Neuronal stem cell (in vitro differentiated cells): ENCODE data around the gene VWA8.
"Not testable (repeated sequence)": the region's sequence is repeated elsewhere in the genome, so short reads cannot be mapped to it uniquely, and the experiment has no call there.

Experiments used
- DNase-seq: peaks from one replicate; pipeline ENCODE4 v3.0.0-alpha.2; 2013; ENCODE audit warnings: low spot score
- H2AFZ ChIP-seq: one replicate; pipeline ENCODE4 v1.6.1; 2013; ENCODE audit warnings: mild to moderate bottlenecking, low read length, inconsistent platforms
- H2AK5ac ChIP-seq: 2 replicates; pipeline ENCODE4 v1.6.1; 2013; ENCODE audit warnings: low read depth, mild to moderate bottlenecking, inconsistent platforms, low read length, moderate library complexity, mixed read lengths
- H2BK120ac ChIP-seq: 2 replicates; pipeline ENCODE4 v1.6.1; 2013; ENCODE audit warnings: low read depth, mild to moderate bottlenecking, inconsistent platforms, low read length, moderate library complexity, mixed read lengths
- H2BK12ac ChIP-seq: one replicate; pipeline ENCODE4 v1.6.1; 2013; ENCODE audit warnings: low read length, inconsistent platforms
- H2BK15ac ChIP-seq: 2 replicates; pipeline ENCODE4 v1.6.1; 2013; ENCODE audit warnings: mild to moderate bottlenecking, low read length, inconsistent platforms, mixed read lengths
- H2BK5ac ChIP-seq: one replicate; pipeline ENCODE4 v1.6.1; 2013; ENCODE audit warnings: inconsistent platforms, mild to moderate bottlenecking, low read length, moderate library complexity
- H3K14ac ChIP-seq: one replicate; pipeline ENCODE4 v1.6.1; 2013; ENCODE audit warnings: low read length, inconsistent platforms
- H3K18ac ChIP-seq: 2 replicates; pipeline ENCODE4 v1.6.1; 2013; ENCODE audit warnings: low read length, inconsistent platforms
- H3K23ac ChIP-seq: 2 replicates; pipeline ENCODE4 v1.6.1; 2013; ENCODE audit warnings: low read depth, mild to moderate bottlenecking, mixed read lengths, low read length, inconsistent platforms; ENCODE audit not compliant: poor library complexity
- H3K27ac ChIP-seq: replicated peaks from 3 replicates; pipeline ENCODE4 v1.5.1; 2013; ENCODE audit warnings: low read length, inconsistent platforms
- H3K27me3 ChIP-seq, 3 experiments: 2 replicates each; pipeline ENCODE4 v1.6.1; 2013; ENCODE audit warnings: low read length in 3 of 3, mild to moderate bottlenecking in 2 of 3, inconsistent platforms in 1 of 3, low read depth in 1 of 3, mixed read lengths in 1 of 3, moderate library complexity in 1 of 3; ENCODE audit not compliant: control insufficient read depth in 3 of 3, insufficient read depth in 3 of 3
- H3K36me3 ChIP-seq, 2 donors: replicated peaks in 1 of 2; 2 replicates each; pipeline ENCODE4 v1.6.1; 2013; ENCODE audit warnings: low read length in 2 of 2; ENCODE audit not compliant: control insufficient read depth in 2 of 2, insufficient read depth in 2 of 2
- H3K4ac ChIP-seq: 2 replicates; pipeline ENCODE4 v1.6.1; 2013; ENCODE audit warnings: inconsistent platforms, mild to moderate bottlenecking, low read length, moderate library complexity
- H3K4me1 ChIP-seq, 2 donors: 1 replicate in 1 of 2; 2 replicates in 1 of 2; pipeline ENCODE4 v1.6.1; 2013; ENCODE audit warnings: low read length in 2 of 2, low read depth in 1 of 2; ENCODE audit not compliant: control insufficient read depth in 2 of 2, insufficient read depth in 1 of 2
- H3K4me2 ChIP-seq: one replicate; pipeline ENCODE4 v1.6.1; 2013; ENCODE audit warnings: mild to moderate bottlenecking, low read length, inconsistent platforms; ENCODE audit not compliant: insufficient read depth, poor library complexity, severe bottlenecking
- H3K4me3 ChIP-seq, 2 donors: 2 replicates each; pipeline ENCODE4 v1.5.1; 2013; ENCODE audit warnings: low read length in 2 of 2, mild to moderate bottlenecking in 2 of 2, inconsistent platforms in 1 of 2, moderate library complexity in 1 of 2
- H3K79me1 ChIP-seq: one replicate; pipeline ENCODE4 v1.6.1; 2013; ENCODE audit warnings: low read depth, mild to moderate bottlenecking, inconsistent platforms, low read length, moderate library complexity
- H3K9ac ChIP-seq: one replicate; pipeline ENCODE4 v1.6.1; 2013; ENCODE audit warnings: mild to moderate bottlenecking, low read depth, low read length, inconsistent platforms; ENCODE audit not compliant: poor library complexity
- H3K9me3 ChIP-seq, 2 donors: replicated peaks in 1 of 2; 2 replicates each; pipeline versions ENCODE3 to v1.6.1; 2013; ENCODE audit warnings: low read length in 2 of 2, mild to moderate bottlenecking in 2 of 2, inconsistent platforms in 1 of 2, low read depth in 1 of 2, mixed read lengths in 1 of 2, moderate library complexity in 1 of 2; ENCODE audit not compliant: control insufficient read depth in 2 of 2, insufficient read depth in 1 of 2
- H4K8ac ChIP-seq: one replicate; pipeline ENCODE4 v1.6.1; 2013; ENCODE audit warnings: low read depth, mild to moderate bottlenecking, inconsistent platforms, low read length, moderate library complexity
- H4K91ac ChIP-seq: one replicate; pipeline ENCODE4 v1.6.1; 2013; ENCODE audit warnings: low read length, low read depth, mild to moderate bottlenecking, inconsistent platforms; ENCODE audit not compliant: poor library complexity
- WGBS, 2 donors: extraction: QIAGEN DNeasy Blood & Tissue Kit; methylation state at CpG; one replicate each; pipeline ENCODE4 v1.1.7; 2013; ENCODE audit warnings: missing lambda C conversion rate in 2 of 2, mixed read lengths in 1 of 2; ENCODE audit not compliant: insufficient read length in 2 of 2, insufficient replicate concordance in 1 of 2; ENCODE audit errors: extremely low coverage in 2 of 2; 5-methylcytosine and 5-hydroxymethylcytosine counted together

VWA8 gene

DNA sequence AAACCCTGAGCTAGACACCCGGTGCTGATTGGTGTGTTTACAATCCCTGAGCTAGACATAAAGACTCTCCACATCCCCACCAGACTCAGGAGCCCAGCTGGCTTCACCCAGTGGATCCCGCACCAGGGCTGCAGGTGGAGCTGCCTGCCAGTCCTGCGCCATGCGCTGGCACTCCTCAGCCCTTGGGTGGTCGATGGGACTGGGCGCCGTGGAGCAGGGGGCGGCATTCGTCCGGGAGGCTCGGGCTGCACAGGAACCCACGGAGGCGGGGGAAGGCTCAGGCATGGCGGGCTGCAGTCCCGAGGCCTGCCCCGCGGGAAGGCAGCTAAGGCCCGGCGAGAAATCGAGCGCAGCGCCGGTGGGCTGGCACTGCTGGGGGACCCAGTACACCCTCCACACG lies 62.5 kb downstream of the VWA8 start:
- not testable (repeated sequence) for H2BK5ac ChIP-seq, H2BK15ac ChIP-seq, H3K27me3 ChIP-seq, H2BK120ac ChIP-seq, H3K27ac ChIP-seq, H3K4me2 ChIP-seq, H4K91ac ChIP-seq, H3K4me1 ChIP-seq, H2AK5ac ChIP-seq, H4K8ac ChIP-seq, H2BK12ac ChIP-seq, H3K36me3 ChIP-seq, H3K14ac ChIP-seq, H3K18ac ChIP-seq, H3K23ac ChIP-seq, H3K4ac ChIP-seq, H3K9ac ChIP-seq, H3K4me3 ChIP-seq, H2AFZ ChIP-seq, H3K9me3 ChIP-seq, DNase-seq, H3K79me1 ChIP-seq
- no CpG with 5 or more reads among the region's 24 CpGs for WGBS, 2 donors

GRCh38 chr13:41897126-41897525 lies 63.8 kb downstream of the VWA8 start:
- WGBS, 2 donors, result no CpG with 5 or more reads among the region's 2 CpGs
- no peak overlapping the region for H3K27ac ChIP-seq
- no peaks in the 10 kb centered on the region for H3K4me1 ChIP-seq
- H3K9ac ChIP-seq, result no peak overlapping the region
- H3K4me2 ChIP-seq, result no peak overlapping the region
- H3K27me3 ChIP-seq, result no peaks in the 10 kb centered on the region
- no peak overlapping the region for H2BK12ac ChIP-seq
- H4K8ac ChIP-seq, result no peak overlapping the region
- no peak overlapping the region for H3K14ac ChIP-seq
- no peak overlapping the region for H3K18ac ChIP-seq
- no peak overlapping the region for H3K4ac ChIP-seq
- no peak overlapping the region for H4K91ac ChIP-seq
- H3K23ac ChIP-seq, result no peak overlapping the region
- no peak overlapping the region for H2BK15ac ChIP-seq
- DNase-seq, result no peak
- no peak overlapping the region for H2BK5ac ChIP-seq
- H3K79me1 ChIP-seq, result no peaks in the 10 kb centered on the region
- H3K9me3 ChIP-seq, result no peaks in the 10 kb centered on the region
- no peaks in the 10 kb centered on the region for H3K36me3 ChIP-seq
- H2AFZ ChIP-seq, result no peak overlapping the region
- H3K4me3 ChIP-seq, result no peak overlapping the region
- no peak overlapping the region for H2BK120ac ChIP-seq
- H2AK5ac ChIP-seq, result no peak overlapping the region

GRCh38 chr13:41895478-41895877 lies 65.4 kb downstream of the VWA8 start:
- H3K27me3 ChIP-seq, result no peaks in the 10 kb centered on the region
- H3K18ac ChIP-seq, result no peak overlapping the region
- no peak overlapping the region for H3K23ac ChIP-seq
- no peaks in the 10 kb centered on the region for H3K4me1 ChIP-seq
- H2BK120ac ChIP-seq, result no peak overlapping the region
- H3K4me2 ChIP-seq, result no peak overlapping the region
- no peak overlapping the region for H3K27ac ChIP-seq
- no peak overlapping the region for H4K8ac ChIP-seq
- no peak overlapping the region for H3K9ac ChIP-seq
- H3K4ac ChIP-seq, result no peak overlapping the region
- peaks cover 0 to 9% of the 10 kb centered on the region in 2 donors for H3K9me3 ChIP-seq
- H2AFZ ChIP-seq, result no peak overlapping the region
- H3K36me3 ChIP-seq, result peaks cover 1 to 8% of the 10 kb centered on the region in 2 donors
- H3K14ac ChIP-seq, result no peak overlapping the region
- H3K4me3 ChIP-seq, result no peak overlapping the region
- DNase-seq, result no peak
- no peak overlapping the region for H4K91ac ChIP-seq
- H2BK15ac ChIP-seq, result no peak overlapping the region
- no peak overlapping the region for H2BK5ac ChIP-seq
- H2AK5ac ChIP-seq, result no peak overlapping the region
- peaks cover 1% of the 10 kb centered on the region for H3K79me1 ChIP-seq
- no peak overlapping the region for H2BK12ac ChIP-seq
- no CpG with 5 or more reads among the region's 1 CpG for WGBS, 2 donors

- H3K4me1 ChIP-seq, result no peaks in the 10 kb centered on the region
- H2AK5ac ChIP-seq, result no peak overlapping the region
- no peak overlapping the region for H2AFZ ChIP-seq
- no peak overlapping the region for H2BK5ac ChIP-seq
- H4K8ac ChIP-seq, result no peak overlapping the region
- WGBS, 2 donors, result no CpG with 5 or more reads among the region's 4 CpGs
- H3K79me1 ChIP-seq, result peaks cover 1% of the 10 kb centered on the region
- H3K18ac ChIP-seq, result no peak overlapping the region
- H3K4me3 ChIP-seq, result no peak overlapping the region
- H3K4me2 ChIP-seq, result no peak overlapping the region
- DNase-seq, result no peak
- H2BK12ac ChIP-seq, result no peak overlapping the region
- no peak overlapping the region for H3K14ac ChIP-seq
- H4K91ac ChIP-seq, result no peak overlapping the region
- no peak overlapping the region for H3K27ac ChIP-seq
- H2BK15ac ChIP-seq, result no peak overlapping the region
- no peak overlapping the region for H3K23ac ChIP-seq
- H3K36me3 ChIP-seq, result peaks cover 1 to 18% of the 10 kb centered on the region in 2 donors
- H3K9ac ChIP-seq, result no peak overlapping the region
- no peaks in the 10 kb centered on the region for H3K27me3 ChIP-seq
- H3K9me3 ChIP-seq, result peaks cover 0 to 14% of the 10 kb centered on the region in 2 donors
- H3K4ac ChIP-seq, result no peak overlapping the region
- no peak overlapping the region for H2BK120ac ChIP-seq
These were observed 69.8 kb downstream of the VWA8 start for GRCh38 chr13:41891119-41891518.
